Neural cell (in vitro differentiated cells): ENCODE data around the gene DDX49. TPM values are rescaled to one million over a fixed set of nuclear protein-coding genes. Genes with fewer than 3 reads are reported as not detected.

Experiments used
- H2AFZ ChIP-seq: fragments of 200-600, 300-800 bp; sonication (generic), shearing (Covaris generic); 2 replicates; pipeline ENCODE4 v1.6.0; 2014; ENCODE audit warnings: low read depth, mild to moderate bottlenecking, antibody characterized with exemption, low read length, moderate library complexity
- H3F3A ChIP-seq: fragments of 200-600 bp; shearing (Covaris generic); 2 replicates; pipeline ENCODE4 v1.6.1; 2016; ENCODE audit warnings: mild to moderate bottlenecking, moderate library complexity, mixed read lengths, antibody characterized with exemption, low read length; ENCODE audit not compliant: insufficient read depth, poor library complexity, severe bottlenecking
- H3K27ac ChIP-seq: fragments of 200-600, 300-800 bp; sonication (generic), shearing (Covaris generic); 2 replicates; pipeline ENCODE4 v1.5.1; 2014; ENCODE audit warnings: mild to moderate bottlenecking, low read length, moderate library complexity
- H3K27me3 ChIP-seq: fragments of 300-800, 200-600 bp; sonication (generic), shearing (Covaris generic); 2 replicates; pipeline ENCODE4 v1.6.0; 2014; ENCODE audit warnings: mild to moderate bottlenecking, low read depth, low read length, moderate library complexity; ENCODE audit not compliant: insufficient read depth
- H3K36me3 ChIP-seq: fragments of 300-800, 200-600 bp; sonication (generic), shearing (Covaris generic); 2 replicates; pipeline ENCODE4 v1.5.1; 2014; ENCODE audit warnings: mild to moderate bottlenecking, antibody characterized with exemption, low read length, moderate library complexity; ENCODE audit not compliant: insufficient read depth
- H3K4me2 ChIP-seq: fragments of 300-800, 200-600 bp; sonication (generic), shearing (Covaris generic); 2 replicates; pipeline ENCODE4 v1.6.0; 2014; ENCODE audit warnings: mild to moderate bottlenecking, low read length
- H3K4me3 ChIP-seq: fragments of 300-800, 200-600 bp; sonication (generic), shearing (Covaris generic); 2 replicates; pipeline ENCODE4 v1.5.1; 2014; ENCODE audit warnings: mild to moderate bottlenecking, low read length, moderate library complexity
- H3K79me2 ChIP-seq: fragments of 200-600 bp; shearing (Covaris generic); replicated peaks from 2 replicates; pipeline ENCODE4 v1.6.0; 2014; ENCODE audit warnings: mild to moderate bottlenecking, low read length, moderate library complexity; ENCODE audit not compliant: insufficient read depth
- H3K9ac ChIP-seq: fragments of 300-800, 200-600 bp; sonication (generic), shearing (Covaris generic); 2 replicates; pipeline ENCODE4 v1.6.1; 2016; ENCODE audit warnings: mild to moderate bottlenecking, low read length, mixed read lengths
- H3K9me2 ChIP-seq: fragments of 200-600 bp; shearing (Covaris generic); 2 replicates; pipeline ENCODE4 v1.6.1; 2016; ENCODE audit warnings: mild to moderate bottlenecking, low read length, mixed read lengths; ENCODE audit not compliant: insufficient read depth
- H3K9me3 ChIP-seq: fragments of 200-600, 300-800 bp; sonication (generic), shearing (Covaris generic); 2 replicates; pipeline ENCODE4 v1.6.1; 2016; ENCODE audit warnings: mild to moderate bottlenecking, mixed run types, low read length, moderate library complexity, mixed read lengths
- H4K20me1 ChIP-seq: fragments of 200-600 bp; shearing (Covaris generic); 2 replicates; pipeline ENCODE4 v1.6.1; 2016; ENCODE audit warnings: mild to moderate bottlenecking, mixed run types; ENCODE audit not compliant: insufficient read depth
- EP300 ChIP-seq: fragments of 450-650 bp; conservative IDR thresholded peaks from 2 replicates; pipeline ENCODE4 v1.6.1; 2014; ENCODE audit warnings: antibody characterized with exemption, mild to moderate bottlenecking, moderate library complexity; ENCODE audit not compliant: poor library complexity, severe bottlenecking
- EZH2 ChIP-seq: fragments of 200-600, 300-800 bp; shearing (Covaris generic), sonication (generic); IDR thresholded peaks from 2 replicates; pipeline ENCODE4 v1.6.1; 2014; ENCODE audit warnings: antibody characterized with exemption, low read length, borderline replicate concordance, mild to moderate bottlenecking; ENCODE audit not compliant: insufficient read depth, poor library complexity, severe bottlenecking
- MXI1 ChIP-seq: fragments of 450-650 bp; conservative IDR thresholded peaks from 2 replicates; pipeline ENCODE4 v1.6.1; 2014; ENCODE audit warnings: antibody characterized with exemption, mild to moderate bottlenecking; ENCODE audit not compliant: poor library complexity, severe bottlenecking
- POLR2AphosphoS5 ChIP-seq: IDR thresholded peaks from 2 replicates; pipeline ENCODE4 v1.6.1; 2012
- RAD21 ChIP-seq: fragments of 450-650 bp; conservative IDR thresholded peaks from 2 replicates; pipeline ENCODE4 v1.6.1; 2014; ENCODE audit warnings: antibody characterized with exemption, mild to moderate bottlenecking, moderate library complexity
- REST ChIP-seq: IDR thresholded peaks from 2 replicates; pipeline ENCODE4 v1.6.1; 2012; ENCODE audit warnings: borderline replicate concordance
- SMC3 ChIP-seq: fragments of 450-650 bp; conservative IDR thresholded peaks from 2 replicates; pipeline ENCODE4 v1.6.1; 2014; ENCODE audit warnings: antibody characterized with exemption, mild to moderate bottlenecking, moderate library complexity; ENCODE audit not compliant: poor library complexity
- TAF1 ChIP-seq: IDR thresholded peaks from 2 replicates; pipeline ENCODE4 v1.6.1; 2012; ENCODE audit warnings: low read depth
- polyA plus RNA-seq: library from polyadenylated mRNA; depleted of rRNA; stranded (reverse); fragments of >200 nt; gene quantifications from 2 replicates; pipeline ENCODE4 v1.2.3, GENCODE V29; 2014
- TF ChIP-seq, protein P1 (sequence below): fragments of 450-650 bp; IDR thresholded peaks from 2 replicates; pipeline ENCODE4 v1.5.1; 2014; ENCODE audit warnings: antibody characterized with exemption, mild to moderate bottlenecking, moderate library complexity; ENCODE audit not compliant: poor library complexity, severe bottlenecking

DDX49 gene
- polyA plus RNA-seq, 1 donor from 2014 or later = 90.7 TPM

GRCh38 chr19:18948976-18949356, 29.5 kb downstream of the DDX49 start:
- Histone ChIP-seq H3F3A (no peaks in the 10 kb centered on the region), H4K20me1 (no peaks in the 10 kb centered on the region), H3K4me2 (no peak overlapping the region), H3K9me3 (no peaks in the 10 kb centered on the region), H3K27me3 (no peaks in the 10 kb centered on the region), H3K9me2 (no peaks in the 10 kb centered on the region), H2AFZ (no peak overlapping the region), H3K27ac (no peak overlapping the region), H3K9ac (no peak overlapping the region), H3K79me2 (no peaks in the 10 kb centered on the region), H3K36me3 (no peaks in the 10 kb centered on the region), H3K4me3 (no peak overlapping the region)
- TF ChIP-seq RAD21 (no peak), SMC3 (no peak), EZH2 (no peak), POLR2AphosphoS5 (no peak), TAF1 (no peak), REST (no peak), EP300 (no peak), MXI1 (no peak)
- TF ChIP-seq, protein P1, sequence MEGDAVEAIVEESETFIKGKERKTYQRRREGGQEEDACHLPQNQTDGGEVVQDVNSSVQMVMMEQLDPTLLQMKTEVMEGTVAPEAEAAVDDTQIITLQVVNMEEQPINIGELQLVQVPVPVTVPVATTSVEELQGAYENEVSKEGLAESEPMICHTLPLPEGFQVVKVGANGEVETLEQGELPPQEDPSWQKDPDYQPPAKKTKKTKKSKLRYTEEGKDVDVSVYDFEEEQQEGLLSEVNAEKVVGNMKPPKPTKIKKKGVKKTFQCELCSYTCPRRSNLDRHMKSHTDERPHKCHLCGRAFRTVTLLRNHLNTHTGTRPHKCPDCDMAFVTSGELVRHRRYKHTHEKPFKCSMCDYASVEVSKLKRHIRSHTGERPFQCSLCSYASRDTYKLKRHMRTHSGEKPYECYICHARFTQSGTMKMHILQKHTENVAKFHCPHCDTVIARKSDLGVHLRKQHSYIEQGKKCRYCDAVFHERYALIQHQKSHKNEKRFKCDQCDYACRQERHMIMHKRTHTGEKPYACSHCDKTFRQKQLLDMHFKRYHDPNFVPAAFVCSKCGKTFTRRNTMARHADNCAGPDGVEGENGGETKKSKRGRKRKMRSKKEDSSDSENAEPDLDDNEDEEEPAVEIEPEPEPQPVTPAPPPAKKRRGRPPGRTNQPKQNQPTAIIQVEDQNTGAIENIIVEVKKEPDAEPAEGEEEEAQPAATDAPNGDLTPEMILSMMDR = no peak

DNA sequence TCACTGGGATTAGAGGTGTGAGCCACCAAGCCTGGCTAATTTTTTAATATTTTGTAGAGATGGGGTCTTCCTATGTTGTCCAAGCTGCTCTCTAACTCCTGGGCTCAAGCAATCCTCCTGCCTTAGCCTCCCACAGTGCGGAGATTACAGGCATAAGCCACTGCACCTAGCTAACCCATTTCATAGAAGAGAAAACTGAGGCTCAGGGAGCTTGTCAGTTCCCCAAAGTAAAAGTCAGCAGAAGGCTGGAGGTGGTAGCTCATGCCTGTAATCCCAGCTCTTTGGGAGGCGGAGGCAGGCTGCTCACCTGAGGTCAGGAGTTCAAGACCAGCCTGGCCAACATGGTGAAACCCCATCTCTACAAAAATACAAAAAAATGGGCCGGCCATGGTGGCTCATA, 30.3 kb downstream of the DDX49 start:
- H3K4me3 ChIP-seq = no peak overlapping the region
- no peaks in the 10 kb centered on the region for H3K79me2 ChIP-seq
- no peak overlapping the region for H3K9ac ChIP-seq
- H3F3A ChIP-seq = no peaks in the 10 kb centered on the region
- no peak overlapping the region for H3K4me2 ChIP-seq
- no peaks in the 10 kb centered on the region for H3K27me3 ChIP-seq
- H2AFZ ChIP-seq = no peak overlapping the region
- TF ChIP-seq TAF1 (no peak), REST (no peak), EZH2 (no peak), RAD21 (no peak), POLR2AphosphoS5 (no peak), SMC3 (no peak), EP300 (no peak), MXI1 (no peak)
- TF ChIP-seq, protein P1 = no peak
- H4K20me1 ChIP-seq = no peaks in the 10 kb centered on the region
- H3K27ac ChIP-seq = no peak overlapping the region
- H3K36me3 ChIP-seq = no peaks in the 10 kb centered on the region
- H3K9me3 ChIP-seq = no peaks in the 10 kb centered on the region
- no peaks in the 10 kb centered on the region for H3K9me2 ChIP-seq
